A673 (cell line): ENCODE results near the gene HYPK. TPM values are rescaled to one million over a fixed set of nuclear protein-coding genes. Genes with fewer than 3 reads are reported as not detected.
A peak's percentile ranks its signal among the peaks of the same experiment; 100 is the strongest.

ENCODE experiments used
- BruUV-seq: library from RNA; stranded (reverse); fragments of 400-500 nt; replicated peaks from 2 replicates; lab custom pipeline; 2021; lab: Mats Ljungman, UMichigan
- CTCF ChIA-PET: fragments of 300-600 bp; sonication (Branson Sonifier 250); formaldehyde crosslinking; loops from one replicate; lab custom pipeline; 2022; ENCODE audit warnings: antibody characterized with exemption; lab: Charles Lee
- POLR2A ChIA-PET: fragments of 300-600 bp; sonication (Branson Sonifier 250); formaldehyde crosslinking; loops from one replicate; lab custom pipeline; 2022; ENCODE audit warnings: antibody characterized with exemption; ENCODE audit not compliant: low non-redundant PET; lab: Charles Lee
- DNase-seq: peaks from one replicate; pipeline ENCODE4 v3.0.0-alpha.2; 2015; ENCODE audit warnings: low spot score
- H3K27ac ChIP-seq: fragments of 200-600 bp; sonication (generic); 2 replicates; pipeline ENCODE4 v1.5.1; 2016; ENCODE audit warnings: mixed run types, low read depth, mild to moderate bottlenecking, mixed read lengths, antibody characterized with exemption, low read length; ENCODE audit not compliant: poor library complexity, severe bottlenecking
- H3K27me3 ChIP-seq: fragments of 200-600 bp; sonication (generic); replicated peaks from 2 replicates; pipeline ENCODE4 v1.6.1; 2017; ENCODE audit warnings: mixed run types, low read depth, mild to moderate bottlenecking, mixed read lengths, antibody characterized with exemption, low read length; ENCODE audit not compliant: insufficient read depth, poor library complexity
- H3K36me3 ChIP-seq: fragments of 200-600 bp; sonication (generic); 2 replicates; pipeline ENCODE4 v1.6.1; 2016; ENCODE audit warnings: mixed run types, mild to moderate bottlenecking, mixed read lengths, antibody characterized with exemption, low read length; ENCODE audit not compliant: insufficient read depth, poor library complexity, severe bottlenecking
- H3K4me1 ChIP-seq: fragments of 200-600 bp; sonication (generic); 2 replicates; pipeline ENCODE4 v1.6.1; 2017; ENCODE audit warnings: mixed run types, mild to moderate bottlenecking, mixed read lengths, antibody characterized with exemption, low read length; ENCODE audit not compliant: insufficient read depth, poor library complexity, severe bottlenecking
- H3K4me3 ChIP-seq: fragments of 200-600 bp; sonication (generic); 2 replicates; pipeline ENCODE4 v1.5.1; 2016; ENCODE audit warnings: low read depth, mixed run types, mild to moderate bottlenecking, mixed read lengths, low read length; ENCODE audit not compliant: poor library complexity, severe bottlenecking
- H3K9me3 ChIP-seq: fragments of 200-600 bp; sonication (generic); 2 replicates; pipeline ENCODE4 v1.6.1; 2016; ENCODE audit warnings: mixed run types, low read depth, mild to moderate bottlenecking, mixed read lengths, antibody characterized with exemption, low read length; ENCODE audit not compliant: poor library complexity, severe bottlenecking
- EZH2 ChIP-seq: fragments of 200-600 bp; sonication (generic); IDR thresholded peaks from 2 replicates; pipeline ENCODE4 v1.6.1; 2017; ENCODE audit warnings: borderline replicate concordance, low read depth, mild to moderate bottlenecking, mixed read lengths, antibody characterized with exemption, low read length; ENCODE audit not compliant: poor library complexity, severe bottlenecking
- intact Hi-C: fragments of 100-400 bp; cut with micrococcal nuclease; formaldehyde crosslinking; loops from one replicate; pipeline ENCODE4 v1.10.0; 2022; ENCODE audit not compliant: unreplicated experiment
- total RNA-seq: library from RNA; stranded (reverse); gene quantifications from 2 replicates; pipeline ENCODE4 v1.2.3, GENCODE V29; 2021
- TF ChIP-seq, protein P1 (sequence below): fragments of 300-800, 200-600 bp; sonication (generic); conservative IDR thresholded peaks from 2 replicates; pipeline ENCODE4 v1.5.1; 2017; ENCODE audit warnings: low read depth, mild to moderate bottlenecking, antibody characterized with exemption, low read length, moderate library complexity, mixed read lengths

HYPK gene
- total RNA-seq, 1 experiment from 2014 or later = 34.9 TPM

DNA sequence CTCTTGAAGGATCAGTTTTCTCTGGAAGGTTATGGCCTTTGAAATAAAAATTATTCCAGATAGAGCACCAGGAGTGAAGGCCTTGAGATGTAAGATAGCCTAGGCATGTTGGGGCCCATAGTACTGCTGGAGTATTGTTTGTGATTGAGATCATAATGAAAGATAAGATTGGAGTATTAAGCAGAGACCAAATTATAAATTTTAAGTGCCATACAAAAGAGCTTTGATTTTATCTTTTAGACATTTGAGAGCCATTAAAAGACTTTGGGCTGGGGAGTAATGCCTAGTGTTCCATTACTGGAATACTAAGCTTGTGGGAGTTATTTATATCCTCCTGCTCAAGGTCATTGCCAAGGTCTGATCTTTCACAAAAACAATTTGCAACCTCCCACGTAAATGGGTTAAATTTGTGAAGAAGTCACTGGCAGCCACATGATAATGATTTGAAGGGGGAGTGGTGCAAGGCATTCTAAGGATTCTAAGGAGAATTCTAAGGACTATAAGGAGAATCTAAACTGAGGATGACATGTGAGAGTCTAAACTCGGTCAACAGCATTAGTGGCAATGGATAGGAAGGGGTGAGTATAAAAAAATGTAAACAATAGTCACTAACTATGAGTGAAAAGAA lies 36.5 kb upstream of the HYPK start:
- H3K4me1 ChIP-seq = no peaks in the 10 kb centered on the region
- H3K9me3 ChIP-seq = no peaks in the 10 kb centered on the region
- H3K36me3 ChIP-seq = peaks cover 95% of the 10 kb centered on the region
- POLR2A ChIA-PET = no interaction called here
- no peaks in the 10 kb centered on the region for H3K27me3 ChIP-seq
- TF ChIP-seq, protein P1, sequence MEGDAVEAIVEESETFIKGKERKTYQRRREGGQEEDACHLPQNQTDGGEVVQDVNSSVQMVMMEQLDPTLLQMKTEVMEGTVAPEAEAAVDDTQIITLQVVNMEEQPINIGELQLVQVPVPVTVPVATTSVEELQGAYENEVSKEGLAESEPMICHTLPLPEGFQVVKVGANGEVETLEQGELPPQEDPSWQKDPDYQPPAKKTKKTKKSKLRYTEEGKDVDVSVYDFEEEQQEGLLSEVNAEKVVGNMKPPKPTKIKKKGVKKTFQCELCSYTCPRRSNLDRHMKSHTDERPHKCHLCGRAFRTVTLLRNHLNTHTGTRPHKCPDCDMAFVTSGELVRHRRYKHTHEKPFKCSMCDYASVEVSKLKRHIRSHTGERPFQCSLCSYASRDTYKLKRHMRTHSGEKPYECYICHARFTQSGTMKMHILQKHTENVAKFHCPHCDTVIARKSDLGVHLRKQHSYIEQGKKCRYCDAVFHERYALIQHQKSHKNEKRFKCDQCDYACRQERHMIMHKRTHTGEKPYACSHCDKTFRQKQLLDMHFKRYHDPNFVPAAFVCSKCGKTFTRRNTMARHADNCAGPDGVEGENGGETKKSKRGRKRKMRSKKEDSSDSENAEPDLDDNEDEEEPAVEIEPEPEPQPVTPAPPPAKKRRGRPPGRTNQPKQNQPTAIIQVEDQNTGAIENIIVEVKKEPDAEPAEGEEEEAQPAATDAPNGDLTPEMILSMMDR = no peak
- TF ChIP-seq EZH2 = no peak
- H3K4me3 ChIP-seq = no peak overlapping the region
- intact Hi-C loops = no loop called here
- BruUV-seq = no TSS peak
- no peak overlapping the region for H3K27ac ChIP-seq
- DNase-seq = no peak
- CTCF ChIA-PET = no interaction called here

- POLR2A ChIA-PET = no interaction called here
- no peak for TF ChIP-seq EZH2
- TF ChIP-seq, protein P1 = peak; percentile 88
- CTCF ChIA-PET = no interaction called here
- intact Hi-C loops = no loop called here
- Histone ChIP-seq H3K4me1 (no peaks in the 10 kb centered on the region), H3K27ac (no peak overlapping the region), H3K4me3 (no peak overlapping the region), H3K27me3 (no peaks in the 10 kb centered on the region), H3K36me3 (peaks cover 86% of the 10 kb centered on the region), H3K9me3 (no peaks in the 10 kb centered on the region)
- BruUV-seq = no TSS peak
- peak; percentile 76 for DNase-seq
Observed at GRCh38 chr15:43769584-43770228, 30.7 kb upstream of the HYPK start.

DNA sequence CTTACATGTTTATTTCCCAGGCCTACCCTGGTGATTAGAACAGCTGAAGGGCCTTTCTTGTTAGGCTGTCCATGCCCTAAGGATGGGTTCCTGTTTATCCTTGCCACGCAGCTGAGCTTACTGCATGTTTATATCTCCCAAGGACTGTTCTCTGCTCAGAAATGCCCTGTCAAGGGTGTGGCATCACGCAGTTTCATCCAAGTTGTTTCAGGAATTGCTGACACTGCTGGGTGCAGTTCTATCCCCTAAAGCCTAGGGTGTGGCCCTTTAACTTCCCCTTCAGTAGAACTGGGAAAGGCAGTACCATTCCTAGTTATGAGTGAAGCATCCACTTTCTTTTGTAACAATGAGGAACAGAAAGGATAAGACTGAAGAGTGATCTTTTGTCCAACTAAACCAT lies 28.6 kb upstream of the HYPK start:
- TF ChIP-seq, protein P1 = no peak
- TF ChIP-seq EZH2 = no peak

More for the DNA sequence above, 28.6 kb upstream of the HYPK start:
- Histone ChIP-seq H3K27ac (no peak overlapping the region), H3K36me3 (peaks cover 65% of the 10 kb centered on the region), H3K27me3 (no peaks in the 10 kb centered on the region), H3K4me3 (no peak overlapping the region), H3K4me1 (peaks cover 11% of the 10 kb centered on the region), H3K9me3 (no peaks in the 10 kb centered on the region)
- intact Hi-C loops = no loop called here
- no TSS peak for BruUV-seq
- no peak for DNase-seq
- ChIA-PET POLR2A (no interaction called here), CTCF (no interaction called here)
